GM18520 (cell line): Measurements from ENCODE around the gene ACE2.

Source experiments
- ATAC-seq: cut with Tn5 transposase; IDR thresholded peaks from one replicate; pipeline ENCODE4 v1.9.1; 2021; ENCODE audit not compliant: unreplicated experiment

The ACE2 gene

DNA sequence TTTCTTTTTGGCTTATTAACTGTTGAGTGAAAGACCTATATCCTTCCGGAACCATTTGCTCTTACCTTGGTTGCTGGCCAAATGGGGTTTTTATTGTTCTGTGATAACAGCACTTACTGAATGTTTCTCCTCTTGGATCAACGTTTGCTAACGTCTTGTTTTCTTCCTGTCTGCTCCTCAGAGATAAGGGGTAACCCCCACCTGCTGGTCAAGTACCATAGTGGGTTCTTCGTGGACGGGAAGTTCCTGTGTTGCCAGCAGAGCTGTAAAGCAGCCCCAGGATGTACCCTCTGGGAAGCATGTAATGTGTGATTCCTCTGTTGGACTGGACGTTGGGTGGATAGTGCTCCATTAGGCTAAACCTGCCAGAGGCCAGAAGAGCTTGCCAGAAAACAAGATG is 84.8 kb downstream of the ACE2 start:
- no peak for ATAC-seq

DNA sequence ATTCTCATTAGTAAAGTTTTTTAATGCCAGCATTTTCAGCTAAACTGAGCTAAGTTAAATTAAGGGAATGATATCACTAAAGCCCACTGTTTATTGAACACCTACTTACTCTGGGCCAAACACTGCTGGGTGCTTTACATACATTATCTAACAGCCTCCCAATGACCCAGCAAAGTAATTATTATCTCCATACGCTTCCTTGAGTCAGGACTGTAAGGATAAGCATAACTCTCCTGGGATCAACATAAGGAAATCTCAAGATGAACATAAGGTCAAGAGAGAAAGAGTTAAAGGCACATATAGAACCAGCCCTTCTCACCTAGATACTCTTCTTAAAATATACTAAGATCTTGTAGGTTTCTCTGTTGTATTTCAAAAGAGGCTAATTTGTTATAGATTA is 86.5 kb downstream of the ACE2 start:
- no peak for ATAC-seq

DNA sequence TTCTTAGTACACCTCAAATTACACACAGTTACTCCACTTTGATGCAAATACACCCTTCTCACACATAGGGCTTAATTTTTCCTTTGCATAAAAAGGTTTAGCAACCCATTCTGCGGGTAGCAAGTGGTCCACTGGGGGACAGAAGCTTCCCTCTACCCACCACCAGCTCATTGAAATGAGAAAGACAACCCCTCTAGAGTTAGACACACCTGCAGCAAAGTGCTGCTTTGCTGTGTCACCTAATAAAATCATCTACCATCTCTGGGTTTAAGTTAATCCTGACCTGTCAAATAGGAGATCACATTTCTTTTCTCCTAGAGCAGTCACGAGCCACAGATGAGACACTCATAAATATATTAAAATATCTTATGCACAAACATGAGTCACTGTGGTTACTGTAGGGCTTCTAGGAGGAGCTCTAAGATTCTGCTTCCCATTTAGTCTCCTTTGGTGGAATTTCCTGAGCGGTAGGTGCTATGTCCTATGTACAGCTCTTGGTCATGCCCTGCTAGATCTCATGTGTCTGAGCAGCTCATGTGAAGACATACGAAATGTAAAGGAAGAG is 88.3 kb downstream of the ACE2 start:
- no peak for ATAC-seq

DNA sequence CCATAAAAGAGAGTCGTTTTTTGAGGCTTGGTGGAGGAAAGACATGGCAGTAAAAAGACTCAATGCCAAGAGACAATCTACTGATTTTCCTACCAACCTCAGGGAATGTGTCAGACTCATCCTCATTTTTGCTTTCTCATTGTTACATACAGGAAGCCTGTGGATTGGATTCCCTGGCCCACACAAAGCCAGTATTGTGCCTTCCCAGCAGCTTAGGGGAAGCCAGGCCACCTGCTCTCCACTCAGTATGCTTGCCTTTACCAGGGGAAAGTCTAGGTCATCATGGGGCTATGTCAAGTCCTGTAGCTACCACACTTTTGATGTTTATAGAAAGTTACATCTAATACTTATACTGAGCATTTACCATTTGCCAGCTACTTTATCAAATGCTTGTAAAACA is 89.2 kb downstream of the ACE2 start:
- ATAC-seq = no peak
